ENCODE measurements around the gene SUPT7L. TPM values are rescaled to one million over a fixed set of nuclear protein-coding genes. Genes with fewer than 3 reads are reported as not detected.

Gene SUPT7L
- polyA plus RNA-seq, 1 donor from 2014 or later, result 95.8 TPM

DNA sequence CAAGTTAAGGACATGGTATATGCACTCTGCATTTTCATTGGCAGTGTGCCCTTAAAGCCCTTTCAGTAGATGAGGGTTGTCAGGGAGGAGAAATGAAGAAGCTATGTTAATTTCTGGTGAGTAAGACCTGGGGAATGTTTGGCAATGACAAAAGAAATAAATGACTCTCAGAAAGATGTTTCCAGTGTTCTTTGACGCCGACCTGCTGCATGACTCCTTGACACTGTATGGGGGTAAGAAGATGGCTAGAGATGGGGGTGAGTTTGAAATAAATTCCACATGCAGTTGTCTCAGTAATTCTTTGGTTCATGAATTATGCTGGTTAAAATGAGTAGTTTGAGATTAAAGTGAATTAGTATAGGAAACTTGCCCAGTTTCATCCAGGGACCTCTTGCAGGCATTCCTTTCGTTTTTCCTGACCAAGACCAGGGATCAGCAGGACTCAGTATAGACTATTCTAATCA, 40.5 kb downstream of the SUPT7L start:
- H3K9ac ChIP-seq (ENCODE audit: low read length), result no peak overlapping the region
- no peaks in the 10 kb centered on the region for H3K79me2 ChIP-seq (replicated peaks; ENCODE audit: insufficient read depth, low read length)
- H3K4me2 ChIP-seq (ENCODE audit: low read length), result no peak overlapping the region
- no peak overlapping the region for H3K4me3 ChIP-seq (ENCODE audit: low read length)
- TF ChIP-seq, protein P1, sequence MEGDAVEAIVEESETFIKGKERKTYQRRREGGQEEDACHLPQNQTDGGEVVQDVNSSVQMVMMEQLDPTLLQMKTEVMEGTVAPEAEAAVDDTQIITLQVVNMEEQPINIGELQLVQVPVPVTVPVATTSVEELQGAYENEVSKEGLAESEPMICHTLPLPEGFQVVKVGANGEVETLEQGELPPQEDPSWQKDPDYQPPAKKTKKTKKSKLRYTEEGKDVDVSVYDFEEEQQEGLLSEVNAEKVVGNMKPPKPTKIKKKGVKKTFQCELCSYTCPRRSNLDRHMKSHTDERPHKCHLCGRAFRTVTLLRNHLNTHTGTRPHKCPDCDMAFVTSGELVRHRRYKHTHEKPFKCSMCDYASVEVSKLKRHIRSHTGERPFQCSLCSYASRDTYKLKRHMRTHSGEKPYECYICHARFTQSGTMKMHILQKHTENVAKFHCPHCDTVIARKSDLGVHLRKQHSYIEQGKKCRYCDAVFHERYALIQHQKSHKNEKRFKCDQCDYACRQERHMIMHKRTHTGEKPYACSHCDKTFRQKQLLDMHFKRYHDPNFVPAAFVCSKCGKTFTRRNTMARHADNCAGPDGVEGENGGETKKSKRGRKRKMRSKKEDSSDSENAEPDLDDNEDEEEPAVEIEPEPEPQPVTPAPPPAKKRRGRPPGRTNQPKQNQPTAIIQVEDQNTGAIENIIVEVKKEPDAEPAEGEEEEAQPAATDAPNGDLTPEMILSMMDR (IDR thresholded peaks at IDR 0.05; ENCODE audit: poor library complexity, severe bottlenecking), result no peak
- TF ChIP-seq MXI1 (conservative IDR thresholded peaks at IDR 0.05; ENCODE audit: poor library complexity, severe bottlenecking) (no peak), TAF1 (IDR thresholded peaks at IDR 0.05; ENCODE audit: low read depth) (no peak), EP300 (conservative IDR thresholded peaks at IDR 0.05; ENCODE audit: poor library complexity, severe bottlenecking) (no peak)
- no peaks in the 10 kb centered on the region for H3K36me3 ChIP-seq (ENCODE audit: insufficient read depth, low read length)
- no peaks in the 10 kb centered on the region for H4K20me1 ChIP-seq (ENCODE audit: insufficient read depth)
- no peak overlapping the region for H3K27ac ChIP-seq (ENCODE audit: low read length)
- no peaks in the 10 kb centered on the region for H3K9me3 ChIP-seq (ENCODE audit: low read length)
- no peak overlapping the region for H2AFZ ChIP-seq (ENCODE audit: low read depth, low read length)
- H3K9me2 ChIP-seq (ENCODE audit: insufficient read depth, low read length), result no peaks in the 10 kb centered on the region
- no peaks in the 10 kb centered on the region for H3F3A ChIP-seq (ENCODE audit: insufficient read depth, low read length, poor library complexity, severe bottlenecking)
- H3K27me3 ChIP-seq (ENCODE audit: insufficient read depth, low read depth, low read length), result no peaks in the 10 kb centered on the region

DNA sequence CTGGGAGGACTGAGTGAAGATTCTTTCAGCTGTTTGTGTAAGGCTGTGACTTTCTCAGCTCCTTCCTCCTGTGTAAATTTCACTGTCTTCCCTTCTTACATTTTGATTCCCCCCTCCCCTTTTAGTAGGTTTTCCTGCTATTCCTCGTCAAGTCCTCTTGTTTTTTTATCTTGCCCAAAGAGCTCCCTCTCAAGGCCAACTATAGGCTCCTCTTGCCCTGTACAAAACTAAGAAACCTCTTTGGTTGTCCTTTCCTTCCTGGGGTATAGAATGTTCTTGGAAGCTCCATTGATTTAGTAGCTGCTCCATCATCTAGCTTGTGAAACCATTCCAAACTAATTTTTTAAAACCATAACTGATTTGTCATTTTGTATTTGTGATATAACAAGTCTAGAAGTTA, 41.9 kb downstream of the SUPT7L start:
- TF ChIP-seq SMC3 (conservative IDR thresholded peaks at IDR 0.05; ENCODE audit: poor library complexity) (no peak), EP300 (conservative IDR thresholded peaks at IDR 0.05; ENCODE audit: poor library complexity, severe bottlenecking) (no peak), MXI1 (conservative IDR thresholded peaks at IDR 0.05; ENCODE audit: poor library complexity, severe bottlenecking) (no peak), POLR2AphosphoS5 (IDR thresholded peaks at IDR 0.05) (no peak), TAF1 (IDR thresholded peaks at IDR 0.05; ENCODE audit: low read depth) (no peak), RAD21 (conservative IDR thresholded peaks at IDR 0.05) (no peak)
- TF ChIP-seq, protein P1 (IDR thresholded peaks at IDR 0.05; ENCODE audit: poor library complexity, severe bottlenecking), result no peak
- TF ChIP-seq, protein P2, sequence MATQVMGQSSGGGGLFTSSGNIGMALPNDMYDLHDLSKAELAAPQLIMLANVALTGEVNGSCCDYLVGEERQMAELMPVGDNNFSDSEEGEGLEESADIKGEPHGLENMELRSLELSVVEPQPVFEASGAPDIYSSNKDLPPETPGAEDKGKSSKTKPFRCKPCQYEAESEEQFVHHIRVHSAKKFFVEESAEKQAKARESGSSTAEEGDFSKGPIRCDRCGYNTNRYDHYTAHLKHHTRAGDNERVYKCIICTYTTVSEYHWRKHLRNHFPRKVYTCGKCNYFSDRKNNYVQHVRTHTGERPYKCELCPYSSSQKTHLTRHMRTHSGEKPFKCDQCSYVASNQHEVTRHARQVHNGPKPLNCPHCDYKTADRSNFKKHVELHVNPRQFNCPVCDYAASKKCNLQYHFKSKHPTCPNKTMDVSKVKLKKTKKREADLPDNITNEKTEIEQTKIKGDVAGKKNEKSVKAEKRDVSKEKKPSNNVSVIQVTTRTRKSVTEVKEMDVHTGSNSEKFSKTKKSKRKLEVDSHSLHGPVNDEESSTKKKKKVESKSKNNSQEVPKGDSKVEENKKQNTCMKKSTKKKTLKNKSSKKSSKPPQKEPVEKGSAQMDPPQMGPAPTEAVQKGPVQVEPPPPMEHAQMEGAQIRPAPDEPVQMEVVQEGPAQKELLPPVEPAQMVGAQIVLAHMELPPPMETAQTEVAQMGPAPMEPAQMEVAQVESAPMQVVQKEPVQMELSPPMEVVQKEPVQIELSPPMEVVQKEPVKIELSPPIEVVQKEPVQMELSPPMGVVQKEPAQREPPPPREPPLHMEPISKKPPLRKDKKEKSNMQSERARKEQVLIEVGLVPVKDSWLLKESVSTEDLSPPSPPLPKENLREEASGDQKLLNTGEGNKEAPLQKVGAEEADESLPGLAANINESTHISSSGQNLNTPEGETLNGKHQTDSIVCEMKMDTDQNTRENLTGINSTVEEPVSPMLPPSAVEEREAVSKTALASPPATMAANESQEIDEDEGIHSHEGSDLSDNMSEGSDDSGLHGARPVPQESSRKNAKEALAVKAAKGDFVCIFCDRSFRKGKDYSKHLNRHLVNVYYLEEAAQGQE (IDR thresholded peaks at IDR 0.05; ENCODE audit: borderline replicate concordance), result no peak
- Histone ChIP-seq H3K9me3 (ENCODE audit: low read length) (no peaks in the 10 kb centered on the region), H3K27me3 (ENCODE audit: insufficient read depth, low read depth, low read length) (no peaks in the 10 kb centered on the region), H3K9ac (ENCODE audit: low read length) (no peak overlapping the region), H2AFZ (ENCODE audit: low read depth, low read length) (no peak overlapping the region), H3K36me3 (ENCODE audit: insufficient read depth, low read length) (no peaks in the 10 kb centered on the region), H3F3A (ENCODE audit: insufficient read depth, low read length, poor library complexity, severe bottlenecking) (no peaks in the 10 kb centered on the region), H4K20me1 (ENCODE audit: insufficient read depth) (no peaks in the 10 kb centered on the region), H3K79me2 (replicated peaks; ENCODE audit: insufficient read depth, low read length) (no peaks in the 10 kb centered on the region), H3K9me2 (ENCODE audit: insufficient read depth, low read length) (no peaks in the 10 kb centered on the region), H3K4me3 (ENCODE audit: low read length) (no peak overlapping the region), H3K27ac (ENCODE audit: low read length) (no peak overlapping the region), H3K4me2 (ENCODE audit: low read length) (no peak overlapping the region)
